Colon (tissue), 2 donors: Measurements from ENCODE around the gene C1orf74.

ENCODE experiments used
- FAIRE-seq: peaks from 2 replicates; lab custom pipeline; 2012; peaks lifted over from hg19 to GRCh38; lab: Jason Lieb, UNC
- donor health status: control.
- donor health status: control.

Gene C1orf74

DNA sequence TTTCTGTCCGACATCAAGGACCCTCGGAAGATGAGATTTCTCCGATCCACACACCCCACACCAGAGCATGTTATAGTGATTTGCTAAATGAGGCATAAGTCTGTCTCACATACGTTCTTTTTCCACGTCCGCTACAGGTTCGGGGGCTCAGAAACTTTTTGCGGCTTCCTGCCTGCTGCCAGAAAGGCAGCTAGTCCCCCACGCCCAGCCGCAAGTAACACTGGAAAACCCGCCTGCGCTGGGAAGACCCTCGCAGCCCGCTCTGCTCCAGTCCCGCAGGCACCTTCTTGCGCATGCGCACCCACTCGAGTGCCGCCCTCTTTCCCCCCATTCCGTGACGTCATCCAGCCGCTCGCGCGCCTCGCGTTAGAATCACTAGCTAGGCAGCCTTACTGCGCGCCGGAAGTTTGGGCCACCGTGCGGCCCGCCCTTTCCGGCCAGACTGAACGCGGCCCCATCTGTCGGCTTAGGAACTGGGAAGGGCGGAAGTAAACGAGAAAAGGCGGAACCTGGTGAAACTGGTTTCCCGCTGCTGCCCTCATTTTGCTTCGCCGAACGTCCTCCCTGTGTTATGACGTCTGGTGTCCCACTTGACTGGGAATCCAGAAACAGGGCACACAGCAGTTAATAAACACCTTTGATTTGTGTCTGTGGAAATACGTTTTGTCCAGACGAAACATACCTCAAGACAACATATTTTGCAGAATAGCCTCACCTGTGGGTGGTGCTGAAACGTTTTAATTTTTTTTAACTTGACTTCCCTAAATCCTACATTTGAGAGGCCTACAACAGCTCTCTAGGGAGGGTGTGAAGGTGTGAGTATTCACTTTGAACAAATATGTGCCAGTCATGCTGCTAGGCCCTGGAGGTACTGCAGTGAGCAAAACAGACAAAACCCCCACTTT, at the start of gene C1orf74:
C1orf74 (minus strand) TSS at position 295 of the 905 bp plus-strand sequence. CDS start 925 bp downstream, outside the sequence.
- FAIRE-seq = peak; percentile 60

DNA sequence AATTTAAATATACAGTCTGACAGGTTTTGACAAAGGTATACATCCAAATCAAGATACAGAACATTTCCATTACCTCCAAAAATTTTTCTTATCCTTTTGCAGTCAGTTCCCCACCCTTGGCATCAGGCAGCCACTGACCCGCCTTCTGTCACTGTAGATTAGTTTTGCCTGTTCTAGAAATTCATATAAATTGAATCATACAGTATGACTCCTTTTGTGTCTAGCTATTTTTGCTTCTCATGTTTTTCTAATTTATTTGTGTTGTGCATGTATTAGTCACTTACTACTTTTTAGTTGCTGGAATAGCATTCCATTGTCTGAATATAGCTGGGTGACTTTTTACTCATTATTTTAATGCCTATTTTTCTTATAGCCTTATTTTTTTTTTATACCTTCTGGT, 47.3 kb upstream of the C1orf74 start:
- no peak for FAIRE-seq

DNA sequence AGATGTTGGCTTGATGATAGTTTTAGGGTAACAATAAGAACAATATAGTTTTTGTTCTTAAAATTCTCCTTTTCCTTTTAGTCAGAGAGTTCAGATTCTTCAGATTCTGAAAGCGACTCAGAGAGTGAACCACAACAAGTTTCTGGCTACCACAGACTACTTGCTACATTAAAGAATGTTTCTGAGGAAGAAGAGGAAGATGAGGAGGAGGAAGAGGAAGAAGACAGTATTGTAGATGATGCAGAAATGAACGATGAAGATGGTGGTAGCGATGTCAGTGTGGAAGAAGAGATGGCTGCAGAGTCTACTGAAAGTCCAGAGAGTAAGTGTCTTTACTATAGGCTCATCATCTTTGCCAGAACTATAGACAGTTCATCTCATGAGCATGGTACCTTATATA, 46.4 kb upstream of the C1orf74 start:
- no peak for FAIRE-seq

DNA sequence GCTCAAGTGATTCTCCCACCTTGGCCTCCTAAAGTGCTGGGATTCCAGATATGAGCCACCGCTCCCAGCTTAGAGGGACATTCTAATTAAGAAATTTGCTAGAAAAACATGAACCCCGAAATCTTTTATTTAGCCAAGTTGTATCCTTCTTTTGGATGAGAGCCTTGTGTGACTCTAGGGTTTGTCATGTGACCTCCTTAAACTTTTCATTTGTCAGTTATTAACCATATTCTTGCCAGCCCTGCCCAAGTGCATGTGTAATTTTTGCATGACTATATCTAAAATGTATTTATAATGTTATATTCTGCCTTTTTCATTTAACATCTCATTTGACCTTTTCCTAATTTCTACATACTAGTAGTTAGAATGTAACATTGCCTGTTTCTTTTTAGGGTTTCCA, 45.4 kb upstream of the C1orf74 start:
- no peak for FAIRE-seq

DNA sequence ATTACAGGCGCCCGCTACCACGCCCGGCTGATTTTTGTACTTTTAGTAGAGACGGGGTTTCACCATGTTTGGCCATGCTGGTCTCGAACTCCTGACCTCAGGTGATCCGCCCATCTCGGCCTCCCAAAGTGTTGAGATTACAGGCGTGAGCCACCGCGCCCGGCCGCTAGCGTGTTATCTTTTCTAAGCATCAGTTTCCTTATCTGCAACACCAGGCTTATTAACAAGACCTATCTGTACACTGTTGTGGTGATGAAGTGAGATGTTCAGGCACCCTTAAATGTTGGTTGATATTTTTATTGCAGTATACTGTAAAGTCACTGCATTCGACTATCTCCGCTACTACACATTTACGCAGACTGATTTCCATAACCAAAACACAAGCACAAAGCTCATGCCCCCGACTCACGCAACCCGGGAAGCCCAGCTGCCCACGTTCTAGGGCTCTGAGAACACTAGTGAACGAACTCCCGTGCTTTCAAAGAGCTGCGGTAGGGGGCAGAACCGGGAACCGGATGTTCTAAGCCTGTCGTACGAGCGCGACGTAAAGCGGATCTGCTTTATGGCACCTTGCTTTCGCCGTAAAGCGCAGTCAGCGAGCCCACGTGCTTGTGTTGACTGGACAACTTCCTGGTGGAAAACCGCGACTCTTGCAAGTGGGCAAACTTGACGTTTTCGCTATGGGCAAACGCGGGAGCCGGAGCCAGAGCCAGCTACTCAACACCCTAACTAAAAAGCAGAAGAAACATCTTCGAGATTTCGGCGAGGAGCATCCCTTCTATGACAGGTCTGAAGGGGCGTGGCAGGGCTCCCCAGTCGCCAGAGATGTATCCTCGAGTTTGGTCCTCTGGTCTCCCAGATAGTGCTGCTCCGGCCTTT, 43.3 kb upstream of the C1orf74 start, which contains the start of gene UTP25:
UTP25 (plus strand) TSS at position 589 of the 879 bp plus-strand sequence; CDS start at position 681, 92 bp downstream.
- FAIRE-seq = peak; percentile 5

DNA sequence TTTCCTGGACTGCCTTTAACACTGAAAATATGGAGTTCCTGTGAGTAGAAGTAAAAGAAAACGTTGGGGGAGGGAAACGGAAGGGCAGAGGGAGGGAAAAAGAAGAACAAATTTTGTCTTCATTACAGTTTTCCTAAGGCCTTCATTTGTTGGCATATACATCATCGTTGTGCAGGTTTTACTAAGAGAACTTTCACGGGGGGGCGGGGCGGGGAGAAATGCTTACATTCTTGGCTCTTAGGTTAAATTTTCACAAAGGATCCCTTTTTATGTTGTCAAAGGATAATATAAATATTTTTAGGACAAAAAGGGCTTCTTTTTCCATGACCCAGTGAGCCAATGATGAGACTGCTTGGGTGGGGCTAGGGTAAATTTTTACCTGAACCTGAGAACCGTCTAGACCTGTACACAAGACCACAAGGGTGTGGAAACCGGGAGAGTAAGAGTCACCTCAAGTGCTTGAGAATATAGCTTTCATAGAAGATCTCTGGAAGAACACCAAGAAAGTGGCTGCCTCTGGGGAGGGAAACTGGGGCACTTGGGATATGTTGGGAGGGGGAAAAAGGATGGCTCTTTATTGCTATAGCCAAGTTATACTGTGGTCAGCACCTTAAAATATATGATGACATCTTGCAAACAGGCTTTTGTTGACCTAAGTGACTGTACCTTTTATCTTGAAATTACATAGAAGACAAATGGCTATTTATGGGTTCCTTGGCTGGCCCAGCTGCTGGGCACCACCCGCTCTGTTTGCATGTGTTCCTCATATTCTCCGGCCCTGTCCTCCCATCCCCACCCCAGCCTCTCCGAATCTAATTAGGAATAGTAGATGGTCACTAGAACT, 41.5 kb upstream of the C1orf74 start:
- no peak for FAIRE-seq

DNA sequence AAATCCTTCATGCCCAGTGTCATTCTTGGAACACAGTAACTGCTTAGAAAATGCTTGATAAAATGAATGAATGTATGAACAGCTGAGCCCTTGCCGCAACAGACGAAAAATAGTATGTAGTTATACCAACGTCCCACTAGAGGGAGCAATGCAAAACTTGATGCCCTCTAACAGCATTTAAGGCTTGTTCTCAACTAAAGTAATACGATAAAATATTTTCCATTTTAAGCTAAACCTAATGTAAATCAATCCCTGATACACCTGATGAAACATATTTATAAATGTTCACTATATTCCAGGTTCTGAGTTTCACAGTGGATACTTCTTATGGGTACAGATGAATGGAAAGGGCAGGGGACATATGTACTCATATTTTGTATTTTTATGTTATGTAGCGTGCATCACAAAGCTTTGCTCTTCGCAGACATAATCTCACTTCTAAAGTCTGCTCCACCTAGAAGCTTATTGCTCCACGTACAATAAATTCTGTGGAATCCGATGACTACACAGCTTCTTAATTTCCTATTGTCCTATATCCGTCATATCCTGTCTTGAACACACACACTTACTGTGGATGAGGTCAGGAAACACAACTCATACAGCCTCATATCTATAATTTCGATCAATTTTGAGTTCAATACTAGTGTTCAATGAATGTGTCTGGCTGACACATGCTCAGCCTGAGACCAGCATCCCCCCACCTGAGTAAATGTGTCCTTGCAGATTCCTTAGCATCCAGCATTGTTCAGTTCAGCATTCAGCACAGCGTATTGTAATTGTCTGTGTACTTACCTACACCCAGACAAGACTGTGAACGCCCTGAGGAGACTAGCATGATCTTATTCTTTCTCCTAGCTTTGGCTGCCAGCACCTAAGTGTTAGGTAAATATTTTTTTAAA, 39.0 kb upstream of the C1orf74 start:
- FAIRE-seq = no peak

DNA sequence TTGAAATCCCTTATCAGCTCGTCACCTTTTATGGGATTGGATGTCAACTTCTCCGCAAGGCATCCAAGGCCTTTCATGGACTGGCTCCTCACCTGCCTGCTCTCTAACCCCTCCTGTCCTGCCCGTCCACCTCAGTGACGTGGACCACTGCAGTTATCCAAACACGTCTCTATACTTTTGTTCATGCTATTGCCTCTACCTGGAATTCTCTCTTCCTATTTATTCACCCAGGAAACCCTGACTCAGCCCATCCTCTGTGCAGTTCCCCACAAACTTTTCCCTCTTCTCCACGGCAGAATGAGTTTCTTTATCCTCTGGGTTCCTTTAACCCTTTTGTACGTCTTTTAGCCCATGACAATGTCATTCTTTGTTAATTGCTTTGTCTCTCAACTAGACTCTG, 38.3 kb upstream of the C1orf74 start:
- no peak for FAIRE-seq

DNA sequence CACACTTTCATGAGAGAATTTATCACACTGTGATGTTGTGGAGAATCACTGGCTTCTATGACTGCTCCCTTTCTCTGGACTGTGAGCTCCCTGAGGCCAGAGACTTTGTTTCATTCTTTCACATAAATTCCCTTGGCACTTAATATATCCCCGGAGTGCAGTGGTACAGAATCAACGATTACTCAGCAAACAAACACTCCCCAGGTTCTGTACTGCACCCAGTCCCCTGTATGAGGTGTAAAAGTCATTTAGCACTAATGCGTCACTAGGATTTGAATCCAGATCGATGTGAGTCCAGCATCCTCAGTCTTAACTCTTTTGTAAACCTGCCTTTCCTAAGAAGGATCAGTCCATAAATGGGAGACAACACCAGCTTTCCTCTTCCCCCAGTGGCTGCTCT, 36.6 kb upstream of the C1orf74 start:
- no peak for FAIRE-seq

DNA sequence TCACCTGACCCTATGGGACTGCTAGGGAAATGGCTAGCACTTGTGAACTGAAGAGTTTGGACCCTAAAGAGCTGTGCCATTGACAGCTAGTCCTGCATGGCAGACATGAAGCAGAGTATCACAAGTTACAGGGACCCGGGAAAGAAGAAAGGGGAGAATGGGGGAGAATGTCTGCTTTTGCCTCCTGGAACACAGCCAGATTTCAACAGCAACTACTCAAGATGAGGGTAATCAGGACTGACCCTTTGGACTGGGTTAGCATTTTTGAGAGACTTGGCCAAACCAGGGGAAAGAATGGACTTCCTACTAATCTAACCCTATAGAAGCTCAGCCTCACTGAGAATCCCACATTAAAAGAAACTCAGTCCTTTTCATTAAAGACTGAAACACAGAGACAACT, 34.7 kb upstream of the C1orf74 start:
- no peak for FAIRE-seq

DNA sequence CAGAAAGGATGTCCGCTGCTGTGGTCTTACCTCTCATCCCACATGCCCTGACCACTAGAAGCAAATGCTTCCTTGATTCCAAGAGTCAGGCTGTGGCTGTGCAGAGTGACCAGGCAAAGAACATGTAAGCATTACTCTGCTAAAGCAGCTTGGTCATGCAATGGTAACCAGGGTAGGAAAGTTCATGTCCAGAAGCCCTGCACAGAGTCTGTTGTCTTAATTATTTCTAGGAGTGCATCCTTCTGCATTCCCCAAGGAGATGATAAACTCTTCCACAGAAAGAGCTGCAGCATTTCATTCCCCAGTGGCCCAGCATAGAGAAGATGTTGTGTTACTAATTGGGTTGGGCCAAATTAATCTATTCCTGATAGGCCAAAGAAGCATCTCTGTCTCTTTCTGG, 33.3 kb upstream of the C1orf74 start:
- FAIRE-seq = no peak

DNA sequence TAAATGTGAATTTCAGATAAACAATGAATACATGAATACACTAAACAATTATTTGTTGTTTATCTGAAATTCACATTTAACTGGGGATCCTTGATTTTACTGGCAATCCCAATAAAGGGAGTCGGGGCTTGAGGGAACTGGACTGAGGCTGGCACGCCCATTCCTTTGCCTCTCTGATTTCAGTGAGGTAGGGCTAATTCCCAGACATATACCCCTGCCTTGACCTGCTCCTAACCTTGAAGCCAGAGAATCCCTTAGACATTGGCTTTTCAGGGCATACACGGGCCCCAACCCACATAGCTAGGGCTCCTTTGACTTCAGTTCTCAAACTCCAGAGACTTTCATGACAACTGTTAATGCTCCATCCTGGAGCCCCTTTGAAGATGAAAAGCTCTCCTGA, 32.6 kb upstream of the C1orf74 start:
- no peak for FAIRE-seq

DNA sequence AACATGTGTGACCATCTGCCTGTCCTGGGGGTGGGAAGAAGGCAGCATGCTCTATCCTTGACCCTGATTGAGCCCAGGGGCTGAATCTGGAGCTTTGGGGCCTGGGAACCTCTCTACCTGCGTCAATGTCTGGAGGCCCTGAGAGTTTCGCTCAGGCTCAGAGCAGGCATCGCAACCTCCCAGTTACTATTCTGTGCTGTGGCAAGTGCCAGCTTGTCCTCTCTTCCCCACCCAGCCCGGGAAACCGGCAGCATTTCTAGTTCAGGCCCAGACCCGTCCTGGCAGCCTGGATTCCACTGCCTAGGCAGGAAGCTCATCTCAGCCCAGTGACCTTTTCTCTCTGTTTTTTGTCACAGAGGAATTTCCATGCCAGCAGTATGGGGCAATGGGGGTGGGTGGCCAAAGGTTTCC, 31.6 kb upstream of the C1orf74 start:
- no peak for FAIRE-seq

DNA sequence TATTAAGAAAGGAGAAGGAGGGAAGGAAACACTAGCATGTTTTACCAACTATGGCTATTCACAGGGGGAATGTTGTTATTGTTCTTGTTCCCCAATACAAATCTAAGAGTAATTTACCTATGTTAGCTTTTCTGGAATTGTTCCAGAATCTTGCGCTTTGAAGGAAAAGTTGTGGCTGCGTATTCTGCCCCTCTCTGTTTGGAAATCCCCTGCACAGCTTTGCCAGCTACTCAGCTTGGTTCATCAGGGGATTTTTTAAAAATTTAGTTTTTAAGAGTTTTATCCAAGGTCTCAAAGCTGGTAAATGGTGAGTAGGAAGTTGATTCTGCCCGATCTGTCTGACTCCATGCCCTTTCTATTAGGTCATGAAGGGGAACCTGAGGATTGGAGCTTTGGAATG, 31.1 kb upstream of the C1orf74 start:
- no peak for FAIRE-seq

DNA sequence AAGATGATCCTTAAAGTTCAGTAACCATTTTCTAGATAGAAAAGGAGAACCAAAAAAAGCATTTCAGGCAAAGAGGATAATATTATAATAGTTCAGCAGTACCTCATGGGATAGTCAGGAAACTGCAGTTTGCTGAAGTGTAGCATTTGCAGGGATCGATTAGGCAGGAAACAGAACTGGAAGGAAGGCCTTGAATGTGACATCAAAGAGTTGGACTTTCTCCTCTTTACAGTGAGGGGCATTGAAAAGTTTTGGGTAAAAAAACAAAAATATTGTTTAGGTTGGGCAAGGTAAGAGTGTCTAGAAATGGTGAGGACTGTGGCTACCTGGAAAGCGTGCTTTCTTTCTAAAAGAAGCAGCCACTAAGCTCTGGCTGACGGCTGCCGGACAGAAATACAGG, 29.5 kb upstream of the C1orf74 start:
- FAIRE-seq = no peak

DNA sequence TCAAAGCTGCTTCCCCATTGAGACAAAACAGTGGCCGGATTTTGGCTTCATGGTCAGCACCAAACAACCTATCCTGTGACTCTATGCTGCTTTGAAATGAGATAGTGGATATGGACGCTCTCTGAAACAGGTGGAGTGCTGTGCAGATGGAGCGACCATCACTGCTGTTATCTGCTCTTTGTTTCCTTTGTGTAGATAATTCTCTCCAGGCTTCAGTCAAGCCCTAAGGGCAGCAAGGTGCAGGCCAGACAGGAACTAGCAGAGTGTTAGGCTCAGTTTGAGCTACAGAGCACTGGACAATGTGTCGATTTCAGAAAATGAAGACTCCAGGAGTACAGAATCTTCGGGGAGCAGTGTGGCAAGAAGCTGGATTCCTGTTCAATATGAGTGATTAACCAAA, 26.4 kb upstream of the C1orf74 start:
- no peak for FAIRE-seq

DNA sequence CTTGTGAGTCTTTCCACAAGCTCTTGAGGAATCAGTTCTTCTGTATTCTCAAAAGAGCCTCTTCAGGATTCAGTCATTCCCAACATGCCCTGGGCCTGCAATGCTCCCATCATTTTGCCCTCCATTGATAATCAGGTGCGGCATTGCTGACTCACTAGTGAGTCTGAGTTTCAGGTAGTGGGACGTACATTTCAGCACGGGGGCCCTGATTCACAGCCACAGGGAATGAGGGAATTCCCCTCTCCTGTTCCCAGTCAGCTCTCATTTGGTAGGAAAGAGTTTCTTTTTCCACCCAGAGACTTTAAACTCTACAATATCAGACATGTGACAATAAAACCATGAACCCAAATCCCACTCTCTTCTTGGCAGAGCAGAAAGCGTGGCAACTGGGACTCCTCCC, 25.3 kb upstream of the C1orf74 start:
- FAIRE-seq = no peak

DNA sequence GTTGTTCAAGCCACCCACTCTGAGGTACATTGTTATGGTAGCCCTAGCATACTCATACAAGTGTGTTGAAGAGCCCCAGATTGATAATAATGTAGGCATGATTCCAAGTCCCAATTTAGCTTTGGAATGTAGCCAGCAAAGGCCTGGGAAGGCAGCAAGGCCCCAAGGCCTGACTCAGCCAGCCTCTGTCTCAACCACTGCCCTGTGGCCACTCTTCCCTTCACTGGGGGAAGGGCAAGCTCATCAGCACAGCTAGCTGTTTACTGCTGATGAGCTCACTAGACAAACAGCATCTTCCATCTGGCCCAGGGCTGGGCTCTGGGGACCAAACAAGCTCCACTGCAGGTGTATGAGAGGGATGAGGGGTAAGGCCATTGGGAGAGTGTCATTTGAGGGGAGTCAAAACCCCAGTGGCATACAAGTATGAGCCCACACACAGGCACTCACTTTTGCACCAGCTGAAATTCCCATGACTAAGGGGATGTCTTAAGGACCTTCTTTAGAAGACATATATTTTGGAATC, 23.8 kb upstream of the C1orf74 start:
- FAIRE-seq = no peak

DNA sequence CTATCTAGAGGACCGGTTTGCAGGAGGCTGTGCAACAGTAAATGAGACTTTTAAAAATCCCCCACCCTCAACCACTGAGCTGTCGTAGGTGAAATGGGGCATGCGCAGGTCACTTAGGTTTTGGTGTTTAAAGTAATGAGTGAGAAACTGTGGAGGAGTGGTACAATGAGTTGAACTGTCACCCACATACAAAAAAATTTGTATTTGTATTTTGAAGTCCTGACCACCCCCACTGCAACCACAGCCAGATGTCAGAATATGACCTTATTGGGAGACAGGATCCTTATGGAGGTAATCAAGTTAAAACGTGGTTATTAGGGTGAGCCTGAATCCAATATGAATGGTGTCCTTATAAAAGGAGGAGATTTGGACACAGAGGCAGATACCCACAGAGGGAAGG, 23.1 kb upstream of the C1orf74 start:
- no peak for FAIRE-seq

DNA sequence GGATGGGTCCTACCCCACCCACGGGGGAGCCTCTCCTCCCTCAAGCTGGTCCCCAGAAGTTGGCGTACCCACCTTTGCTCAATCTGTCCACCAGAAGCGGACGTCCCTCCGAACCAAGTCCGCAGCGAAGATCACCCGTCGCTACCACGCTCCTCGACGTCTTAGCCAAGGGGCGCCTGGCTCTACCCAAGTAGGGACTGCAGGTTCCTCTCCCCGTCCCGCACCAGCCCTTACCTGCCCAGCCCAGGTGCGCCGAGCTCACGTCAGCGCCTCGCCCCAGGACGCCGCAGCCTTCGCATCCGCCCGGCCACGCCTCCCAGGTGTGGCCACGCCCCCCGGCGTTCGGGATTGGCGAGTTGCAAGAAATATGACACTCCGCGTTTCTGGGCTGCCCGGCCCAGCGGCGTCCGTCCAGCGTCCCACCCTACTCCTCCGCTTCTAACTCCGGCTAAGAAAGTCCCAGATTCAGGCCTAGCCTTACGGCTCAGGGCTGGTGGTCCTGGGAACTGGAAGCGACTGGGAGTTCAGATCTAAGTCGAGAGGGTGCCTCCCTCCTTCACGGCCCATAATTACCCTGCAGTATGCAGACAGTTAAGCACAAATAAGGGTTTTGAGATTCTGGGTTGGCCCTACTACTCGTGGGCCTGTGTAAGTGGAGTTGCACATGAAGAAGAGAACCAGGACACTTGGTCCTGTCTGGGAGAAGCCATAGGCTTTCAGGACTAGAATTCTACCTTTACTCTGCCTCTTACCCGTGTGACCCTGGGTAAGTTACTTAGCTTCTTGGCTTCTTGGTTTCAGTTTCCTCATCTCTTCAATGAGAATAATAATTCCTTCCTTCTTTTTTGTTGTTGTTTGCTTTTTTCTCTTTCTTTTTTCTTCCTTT, 21.8 kb upstream of the C1orf74 start, which contains the start of gene IRF6:
IRF6 (minus strand) TSS at position 268 of the 886 bp plus-strand sequence. CDS start 4,729 bp downstream, outside the sequence.
- FAIRE-seq = peak; percentile 5
